BE2C (cell line): ENCODE measurements around the gene SLC5A11.

Source experiments
- DNase-seq: peaks from one replicate; pipeline ENCODE4 v3.0.0-alpha.2; 2020
- H3K27me3 ChIP-seq: fragments of 250-450 bp; sonication (Bioruptor Pico); 2 replicates; pipeline ENCODE4 v1.5.1; 2020; ENCODE audit warnings: mild to moderate bottlenecking
- H3K36me3 ChIP-seq: fragments of 250-450 bp; sonication (Bioruptor Pico); 2 replicates; pipeline ENCODE4 v1.5.1; 2020; ENCODE audit warnings: mild to moderate bottlenecking
- H3K4me1 ChIP-seq: fragments of 250-450 bp; sonication (Bioruptor Pico); 2 replicates; pipeline ENCODE4 v1.5.1; 2020
- H3K4me3 ChIP-seq: 2 replicates; pipeline ENCODE4 v1.5.1; 2011; ENCODE audit warnings: low read depth, low read length
- H3K9me3 ChIP-seq: fragments of 250-450 bp; sonication (Bioruptor Pico); 2 replicates; pipeline ENCODE4 v1.5.1; 2020
- CTCF ChIP-seq: IDR thresholded peaks from 2 replicates; pipeline ENCODE4 v1.5.1; 2012; ENCODE audit warnings: mild to moderate bottlenecking, low read depth, low read length

Gene SLC5A11

GRCh38 chr16:24821129-24821528, 24.6 kb upstream of the SLC5A11 start:
- no peak for TF ChIP-seq CTCF
- no peak for DNase-seq
- H3K4me3 ChIP-seq: no peak overlapping the region
- no peaks in the 10 kb centered on the region for H3K4me1 ChIP-seq
- peaks cover 69% of the 10 kb centered on the region for H3K36me3 ChIP-seq
- no peaks in the 10 kb centered on the region for H3K27me3 ChIP-seq
- H3K9me3 ChIP-seq: no peaks in the 10 kb centered on the region

GRCh38 chr16:24822542-24822941, 23.2 kb upstream of the SLC5A11 start:
- no peak for DNase-seq

GRCh38 chr16:24822974-24823373, 22.8 kb upstream of the SLC5A11 start:
- H3K36me3 ChIP-seq: peaks cover 66% of the 10 kb centered on the region
- no peak for DNase-seq
- H3K9me3 ChIP-seq: no peaks in the 10 kb centered on the region
- no peaks in the 10 kb centered on the region for H3K4me1 ChIP-seq
- H3K27me3 ChIP-seq: no peaks in the 10 kb centered on the region
- H3K4me3 ChIP-seq: no peak overlapping the region
- no peak for TF ChIP-seq CTCF

More at GRCh38 chr16:24822542-24822941, 23.2 kb upstream of the SLC5A11 start:
- H3K27me3 ChIP-seq: no peaks in the 10 kb centered on the region
- no peaks in the 10 kb centered on the region for H3K4me1 ChIP-seq
- no peaks in the 10 kb centered on the region for H3K9me3 ChIP-seq
- TF ChIP-seq CTCF: no peak
- no peak overlapping the region for H3K4me3 ChIP-seq
- peaks cover 66% of the 10 kb centered on the region for H3K36me3 ChIP-seq

- no peaks in the 10 kb centered on the region for H3K27me3 ChIP-seq
- no peaks in the 10 kb centered on the region for H3K9me3 ChIP-seq
- peaks cover 55% of the 10 kb centered on the region for H3K36me3 ChIP-seq
- no peak for DNase-seq
- no peak for TF ChIP-seq CTCF
- H3K4me3 ChIP-seq: no peak overlapping the region
- H3K4me1 ChIP-seq: no peaks in the 10 kb centered on the region
These were observed 20.1 kb upstream of the SLC5A11 start for GRCh38 chr16:24825696-24826095.

GRCh38 chr16:24826096-24826690, 19.6 kb upstream of the SLC5A11 start:
- Histone ChIP-seq H3K4me1 (no peaks in the 10 kb centered on the region), H3K36me3 (peaks cover 50% of the 10 kb centered on the region), H3K4me3 (no peak overlapping the region), H3K27me3 (no peaks in the 10 kb centered on the region), H3K9me3 (no peaks in the 10 kb centered on the region)
- no peak for TF ChIP-seq CTCF
- DNase-seq: no peak

- no peak overlapping the region for H3K4me3 ChIP-seq
- H3K27me3 ChIP-seq: no peaks in the 10 kb centered on the region
- H3K9me3 ChIP-seq: no peaks in the 10 kb centered on the region
- no peaks in the 10 kb centered on the region for H3K4me1 ChIP-seq
- TF ChIP-seq CTCF: no peak
- peaks cover 42% of the 10 kb centered on the region for H3K36me3 ChIP-seq
- DNase-seq: no peak
These were observed 18.8 kb upstream of the SLC5A11 start for GRCh38 chr16:24826817-24827566.
